Neutrophil (primary cell): ENCODE results near the gene SWAP70.

Experiments
- H3K27ac ChIP-seq: fragments of 200-600 bp; sonication (generic); 2 replicates; pipeline ENCODE4 v1.5.1; 2016; ENCODE audit warnings: mild to moderate bottlenecking, moderate library complexity
- H3K27me3 ChIP-seq: fragments of 200-600 bp; sonication (generic); 2 replicates; pipeline ENCODE4 v1.6.0; 2016; ENCODE audit warnings: mild to moderate bottlenecking
- H3K36me3 ChIP-seq: fragments of 200-600 bp; sonication (generic); 2 replicates; pipeline ENCODE4 v1.5.1; 2017
- H3K4me1 ChIP-seq, 2 experiments: fragments of 200-600 bp in 1 of 2; sonication (generic) in 1 of 2; 1 replicate in 1 of 2; 2 replicates in 1 of 2; pipeline versions ENCODE4 v1.5.1 to v1.6.1; 2013 to 2016; ENCODE audit warnings: low read depth in 1 of 2, low read length in 1 of 2, mild to moderate bottlenecking in 1 of 2, moderate library complexity in 1 of 2; ENCODE audit not compliant: control insufficient read depth in 1 of 2, insufficient read depth in 1 of 2
- H3K4me3 ChIP-seq, 2 experiments: fragments of 200-600 bp in 1 of 2; sonication (generic) in 1 of 2; 1 replicate in 1 of 2; 2 replicates in 1 of 2; pipeline ENCODE4 v1.5.1; 2013 to 2016; ENCODE audit warnings: low read depth in 1 of 2, low read length in 1 of 2, mild to moderate bottlenecking in 1 of 2, moderate library complexity in 1 of 2
- H3K9me3 ChIP-seq: fragments of 200-600 bp; sonication (generic); 2 replicates; pipeline ENCODE4 v1.5.1; 2016
- TF ChIP-seq, protein P1 (sequence below): fragments of 200-600 bp; sonication (generic); IDR thresholded peaks from 2 replicates; pipeline ENCODE4 v1.5.1; 2016; ENCODE audit warnings: antibody characterized with exemption

SWAP70 gene

DNA sequence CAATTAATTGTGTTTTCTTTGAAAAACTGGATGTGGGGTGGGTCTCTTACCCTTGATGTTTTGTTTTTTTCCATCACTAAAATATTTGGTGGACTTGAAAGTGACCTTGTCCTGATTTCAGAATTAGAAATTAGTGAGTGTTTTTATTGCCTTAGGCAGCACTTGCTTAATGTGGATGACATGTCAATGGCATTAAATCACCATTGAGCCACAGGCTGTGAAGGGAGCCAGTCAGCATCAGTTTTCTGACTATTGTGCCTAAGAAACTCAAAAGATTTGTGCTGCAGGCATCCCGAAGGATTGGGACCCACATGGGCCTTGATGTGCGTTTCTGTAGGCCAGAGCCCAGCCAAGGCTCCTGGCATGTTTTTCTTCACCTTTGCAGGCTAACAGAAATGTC is 53.8 kb downstream of the SWAP70 start:
- TF ChIP-seq, protein P1, sequence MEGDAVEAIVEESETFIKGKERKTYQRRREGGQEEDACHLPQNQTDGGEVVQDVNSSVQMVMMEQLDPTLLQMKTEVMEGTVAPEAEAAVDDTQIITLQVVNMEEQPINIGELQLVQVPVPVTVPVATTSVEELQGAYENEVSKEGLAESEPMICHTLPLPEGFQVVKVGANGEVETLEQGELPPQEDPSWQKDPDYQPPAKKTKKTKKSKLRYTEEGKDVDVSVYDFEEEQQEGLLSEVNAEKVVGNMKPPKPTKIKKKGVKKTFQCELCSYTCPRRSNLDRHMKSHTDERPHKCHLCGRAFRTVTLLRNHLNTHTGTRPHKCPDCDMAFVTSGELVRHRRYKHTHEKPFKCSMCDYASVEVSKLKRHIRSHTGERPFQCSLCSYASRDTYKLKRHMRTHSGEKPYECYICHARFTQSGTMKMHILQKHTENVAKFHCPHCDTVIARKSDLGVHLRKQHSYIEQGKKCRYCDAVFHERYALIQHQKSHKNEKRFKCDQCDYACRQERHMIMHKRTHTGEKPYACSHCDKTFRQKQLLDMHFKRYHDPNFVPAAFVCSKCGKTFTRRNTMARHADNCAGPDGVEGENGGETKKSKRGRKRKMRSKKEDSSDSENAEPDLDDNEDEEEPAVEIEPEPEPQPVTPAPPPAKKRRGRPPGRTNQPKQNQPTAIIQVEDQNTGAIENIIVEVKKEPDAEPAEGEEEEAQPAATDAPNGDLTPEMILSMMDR = no peak

DNA sequence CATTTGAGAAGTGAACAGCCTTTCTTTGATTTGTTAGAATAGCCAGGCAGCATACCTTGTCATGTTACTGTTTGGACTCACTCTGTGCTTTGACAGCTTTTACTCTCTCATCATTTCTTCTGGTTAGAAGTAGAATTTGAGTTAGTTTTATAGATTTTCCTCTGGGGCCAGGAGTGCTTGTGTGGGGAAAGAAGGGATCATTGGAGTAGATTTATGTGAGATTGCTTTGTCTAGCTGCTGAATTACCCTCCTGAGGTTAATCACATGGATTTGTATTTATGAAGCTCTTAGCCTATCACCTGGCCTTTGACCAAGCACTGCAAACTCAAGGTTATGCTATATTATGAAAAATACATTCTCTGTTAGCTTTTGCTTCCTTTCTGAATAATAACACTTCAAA is 54.3 kb downstream of the SWAP70 start:
- H3K27me3 ChIP-seq = no peaks in the 10 kb centered on the region
- H3K9me3 ChIP-seq = no peaks in the 10 kb centered on the region
- no peaks in the 10 kb centered on the region for H3K36me3 ChIP-seq
- H3K4me3 ChIP-seq = no peak overlapping the region
- TF ChIP-seq, protein P1 = no peak
- no peak overlapping the region for H3K27ac ChIP-seq
- H3K4me1 ChIP-seq = peaks cover 18 to 30% of the 10 kb centered on the region in 2 experiments

More for the DNA sequence above, 53.8 kb downstream of the SWAP70 start:
- Histone ChIP-seq H3K9me3 (no peaks in the 10 kb centered on the region), H3K4me1 (peaks cover 18 to 30% of the 10 kb centered on the region in 2 experiments), H3K4me3 (no peak overlapping the region), H3K27me3 (no peaks in the 10 kb centered on the region), H3K27ac (peak overlapping the region; percentile 78), H3K36me3 (no peaks in the 10 kb centered on the region)

DNA sequence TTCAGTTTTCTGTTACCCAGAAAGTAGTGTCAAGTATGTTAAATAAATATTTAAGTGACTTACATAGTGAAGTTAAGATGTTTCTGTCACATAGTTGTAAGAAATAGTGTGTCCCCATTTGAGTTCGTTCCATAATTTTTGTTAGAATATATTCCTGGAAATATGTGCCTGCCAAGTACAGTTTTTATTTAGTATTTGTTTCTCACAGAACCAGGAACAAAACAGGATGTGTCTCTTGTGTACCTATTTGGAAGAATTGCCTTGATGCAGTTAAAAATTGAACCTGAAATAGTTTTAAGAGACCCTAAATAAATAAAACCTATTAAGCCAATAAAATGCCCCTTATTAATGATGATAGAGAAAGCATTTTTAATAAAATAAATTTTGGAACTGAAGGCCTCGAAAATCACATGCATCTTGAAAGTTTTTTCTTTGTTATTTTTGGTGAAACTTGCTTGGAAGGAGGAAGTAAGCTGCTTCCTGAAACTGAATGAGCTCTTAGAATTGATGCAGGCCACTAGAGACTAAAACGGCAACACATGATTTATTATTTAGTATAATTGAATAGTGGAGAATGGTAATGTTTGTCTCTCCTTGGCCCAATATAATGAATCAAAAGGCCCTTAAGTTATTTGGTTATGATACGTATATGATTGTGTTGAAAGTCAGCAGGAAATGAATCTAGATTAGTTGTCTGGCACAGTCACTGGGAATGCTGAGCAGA is 55.9 kb downstream of the SWAP70 start:
- Histone ChIP-seq H3K27me3 (no peaks in the 10 kb centered on the region), H3K9me3 (no peaks in the 10 kb centered on the region), H3K4me3 (no peak overlapping the region), H3K4me1 (peaks cover 18 to 30% of the 10 kb centered on the region in 2 experiments), H3K27ac (peak overlapping the region; percentile 72), H3K36me3 (no peaks in the 10 kb centered on the region)
- TF ChIP-seq, protein P1 = no peak

DNA sequence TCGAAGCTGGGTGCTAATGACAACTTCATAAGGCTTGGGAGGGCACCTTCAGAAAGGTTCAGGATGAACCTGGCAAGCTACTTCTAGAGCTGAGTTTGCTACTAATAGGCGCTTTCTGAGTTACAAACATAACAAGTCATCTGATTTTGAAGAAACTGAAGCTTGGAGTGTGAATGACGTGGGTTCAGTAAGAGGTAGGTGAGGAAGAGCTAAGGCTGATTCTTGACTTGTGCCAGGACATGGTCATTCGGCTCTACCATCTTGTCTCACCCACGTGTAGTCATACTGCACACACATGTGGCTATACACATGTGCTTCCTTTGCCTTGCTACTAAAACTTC is 56.4 kb downstream of the SWAP70 start:
- H3K27ac ChIP-seq = peak overlapping the region; percentile 72
- H3K4me3 ChIP-seq = no peak overlapping the region
- H3K9me3 ChIP-seq = no peaks in the 10 kb centered on the region
- TF ChIP-seq, protein P1 = no peak
- no peaks in the 10 kb centered on the region for H3K36me3 ChIP-seq
- no peaks in the 10 kb centered on the region for H3K27me3 ChIP-seq
- H3K4me1 ChIP-seq = peaks cover 18 to 30% of the 10 kb centered on the region in 2 experiments

DNA sequence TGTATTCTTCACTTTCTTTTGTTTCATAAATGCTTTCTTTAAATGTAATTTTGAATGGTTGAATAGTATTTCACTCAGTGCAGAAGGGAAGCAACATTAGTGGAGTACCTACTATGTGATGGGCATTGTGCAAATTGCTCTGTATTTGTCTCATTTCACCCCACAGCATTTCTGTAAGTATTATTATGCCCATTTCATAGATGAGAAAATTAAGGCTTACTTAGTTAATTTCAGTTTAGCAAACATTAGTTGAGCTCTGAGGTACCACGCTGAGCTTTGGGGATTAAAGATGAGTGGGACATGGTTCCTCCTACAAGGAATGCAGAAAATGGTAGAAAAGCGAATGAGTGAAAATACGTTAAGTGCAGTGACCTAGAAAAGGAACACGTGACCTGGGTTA is 58.1 kb downstream of the SWAP70 start:
- Histone ChIP-seq H3K36me3 (no peaks in the 10 kb centered on the region), H3K9me3 (no peaks in the 10 kb centered on the region), H3K27ac (no peak overlapping the region), H3K4me3 (no peak overlapping the region), H3K27me3 (no peaks in the 10 kb centered on the region), H3K4me1 (peaks cover 10 to 21% of the 10 kb centered on the region in 2 experiments)
- TF ChIP-seq, protein P1 = no peak
